Fibroblast of peridontal ligament (primary cell): Measurements from ENCODE around the gene ECD.

ENCODE experiments used
- DNase-seq: peaks from one replicate; pipeline ENCODE4 v3.0.0-alpha.2; 2010; ENCODE audit errors: extremely low read depth

ECD gene

DNA sequence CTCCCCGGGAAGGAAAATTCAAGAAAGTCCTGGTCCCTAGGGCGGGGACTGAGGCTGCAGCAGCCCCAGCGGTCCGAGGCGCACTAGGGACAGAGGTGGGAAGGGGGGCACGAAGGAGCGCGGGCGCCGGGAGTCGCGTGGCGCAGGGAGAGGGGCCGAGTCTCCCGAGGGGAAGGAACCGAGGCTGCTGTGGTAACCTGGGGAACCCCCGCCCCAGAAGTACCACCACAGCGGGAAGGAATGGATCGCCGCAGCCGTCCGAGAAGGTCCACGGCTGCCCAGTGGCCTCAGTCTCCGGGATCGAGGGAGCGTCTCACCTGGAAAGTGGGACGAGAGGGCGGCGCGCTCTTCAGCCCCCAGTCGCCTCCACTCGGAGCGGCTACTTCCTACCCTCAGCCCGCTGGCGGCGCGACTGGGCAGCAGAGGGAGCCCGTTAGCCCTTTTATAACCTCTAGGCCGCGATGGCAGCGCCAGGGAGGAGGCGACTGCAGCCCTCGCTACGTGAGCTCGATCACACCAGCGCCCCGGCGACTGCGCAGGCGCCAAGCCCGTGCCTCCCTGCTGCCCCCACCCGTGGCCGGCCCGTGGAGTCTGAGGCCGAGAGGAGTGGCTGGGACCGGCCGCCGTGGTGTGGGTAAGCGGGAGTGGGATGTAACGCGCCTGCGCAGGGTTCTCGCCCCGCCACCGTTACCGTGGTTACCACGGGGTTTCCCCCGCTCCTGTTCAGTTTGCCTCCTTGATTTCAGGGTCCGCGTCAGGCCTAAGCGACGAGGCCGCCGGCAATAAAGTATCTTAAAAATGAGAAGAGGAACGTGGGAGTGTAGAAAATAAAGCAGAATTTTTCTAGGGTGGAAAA, 71.1 kb downstream of the ECD start, which contains the start of gene P4HA1:
Gene P4HA1 (minus strand): TSS at position 418 of the 856 bp plus-strand sequence. CDS start 21,983 bp downstream, outside the sequence.
- peak; percentile 96 for DNase-seq

DNA sequence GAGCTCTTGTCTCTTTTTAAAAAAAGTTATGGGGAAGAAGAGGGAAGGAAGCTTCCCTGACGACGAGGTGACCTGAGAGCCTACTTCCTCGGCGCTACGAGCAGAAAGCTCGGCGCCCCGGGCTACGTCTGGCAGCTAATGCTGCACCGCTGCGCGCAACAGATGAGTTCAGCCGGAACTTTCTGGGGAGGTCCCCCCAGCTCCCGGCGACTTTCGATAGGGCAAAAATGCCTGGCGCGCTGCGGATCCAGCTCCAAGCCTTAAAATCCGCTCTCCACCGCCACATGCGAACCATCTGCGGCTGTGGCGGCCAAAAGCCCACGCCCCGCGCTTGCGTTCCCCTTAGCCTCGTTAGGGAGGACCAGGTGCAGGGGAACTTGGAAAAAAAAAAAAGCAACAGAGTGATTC, 71.8 kb downstream of the ECD start:
- DNase-seq = peak; percentile 69

DNA sequence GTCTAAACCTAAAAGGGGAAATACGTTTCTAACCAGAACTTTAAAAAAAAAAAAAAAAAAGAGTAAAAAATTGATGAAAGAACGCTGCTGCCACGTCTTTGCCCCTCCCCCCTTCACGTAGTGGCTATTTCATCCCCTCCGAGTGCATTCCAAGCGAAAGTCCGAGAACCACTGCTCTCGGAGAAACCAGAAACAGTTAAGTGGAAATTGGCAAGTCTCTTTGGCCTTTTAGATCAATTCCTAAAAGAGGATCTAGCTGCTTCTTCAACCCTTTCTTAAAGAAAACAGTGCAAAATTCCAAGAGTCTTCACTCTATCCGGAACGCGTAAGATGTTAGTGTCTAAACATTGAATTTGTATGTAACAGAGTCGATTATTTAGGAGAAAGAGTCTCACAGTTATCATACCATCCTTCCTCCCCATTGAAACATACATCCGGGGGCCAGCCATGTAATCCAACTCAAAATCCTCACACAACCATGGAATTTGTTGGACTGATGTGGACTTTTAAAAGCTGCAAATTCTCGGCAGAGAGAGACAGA, 72.3 kb downstream of the ECD start:
- DNase-seq = peak; percentile 91

DNA sequence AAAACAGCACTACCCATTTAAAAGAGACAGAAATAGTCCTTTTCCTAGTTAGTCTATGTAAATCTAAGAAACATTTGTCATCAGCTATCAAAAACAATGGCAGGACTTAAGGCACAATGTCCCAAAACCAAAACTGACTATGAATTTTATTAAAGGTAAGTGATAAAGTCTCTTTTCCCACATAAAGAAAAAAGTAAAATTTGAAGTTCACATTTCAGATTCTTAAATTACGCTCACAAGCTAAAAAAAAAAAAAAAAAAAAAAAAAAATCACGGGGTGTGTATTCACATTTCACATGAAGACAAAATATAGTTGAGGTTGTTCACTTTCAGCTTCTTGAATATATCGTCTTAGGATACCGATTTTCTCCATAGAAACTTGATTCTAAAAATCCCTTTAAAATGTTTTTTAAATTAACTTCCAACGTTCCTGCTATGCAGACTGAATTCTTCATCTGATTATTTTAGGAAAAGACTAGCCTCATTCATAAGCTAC, 72.8 kb downstream of the ECD start:
- peak; percentile 37 for DNase-seq

DNA sequence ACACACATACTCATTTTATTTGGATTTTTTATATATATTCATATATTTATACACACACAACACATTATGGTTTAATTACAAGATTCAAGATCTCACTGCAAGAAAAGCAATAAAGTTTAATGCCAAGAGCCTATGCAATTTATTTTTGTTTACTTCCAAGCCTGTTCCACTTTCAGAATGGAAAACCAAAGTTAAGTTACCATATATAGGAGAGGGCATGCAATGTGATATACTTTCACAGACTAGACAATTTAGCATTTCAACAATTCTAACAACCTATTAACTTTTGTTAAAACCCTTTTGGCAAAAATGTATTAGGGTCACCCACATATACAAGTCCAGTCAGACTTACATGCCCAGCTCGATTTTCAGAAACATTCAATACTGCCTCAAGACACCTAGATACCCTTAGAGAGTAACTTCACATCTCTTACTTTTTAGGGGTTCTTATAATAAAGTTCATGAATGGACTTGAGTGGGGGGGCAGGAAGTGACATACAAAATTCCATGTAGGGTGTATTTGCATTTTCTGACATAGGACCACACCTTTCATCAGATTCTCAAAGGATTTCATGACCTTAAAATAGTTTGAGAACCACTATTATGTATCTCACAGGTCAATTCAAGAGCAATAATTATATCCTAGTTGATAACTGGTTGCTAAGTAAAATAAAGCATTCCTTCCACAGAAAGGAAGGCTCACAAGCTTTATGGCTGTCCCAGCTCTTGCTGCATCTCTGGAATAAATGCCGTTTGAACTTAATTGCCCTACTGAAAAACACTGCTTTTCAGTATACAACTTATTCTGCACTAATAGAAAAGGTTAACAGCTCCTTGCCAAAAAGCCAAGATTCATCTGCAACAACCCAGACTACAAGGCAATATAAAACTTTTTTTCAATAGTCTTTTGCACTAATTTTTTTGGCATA, 73.6 kb downstream of the ECD start:
- peak; percentile 42 for DNase-seq

DNA sequence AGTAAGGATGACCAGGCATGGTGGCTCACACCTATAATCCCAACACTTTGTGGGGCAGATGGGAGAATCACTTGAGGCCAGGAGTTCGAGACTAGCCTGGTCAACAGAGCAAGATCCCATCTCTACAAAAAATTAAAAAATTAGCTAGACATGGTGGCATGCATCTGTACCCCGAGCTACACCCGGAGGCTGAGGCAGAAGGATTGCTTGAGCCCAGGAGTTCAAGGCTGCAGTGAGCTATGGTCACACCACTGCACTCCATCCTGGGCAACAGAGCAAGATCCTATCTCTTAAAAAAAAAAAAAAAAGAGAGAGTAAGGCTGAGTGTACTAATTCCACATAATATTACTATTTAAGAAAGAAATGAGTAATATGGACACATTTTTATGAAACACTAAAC, 75.0 kb downstream of the ECD start:
- no peak for DNase-seq

DNA sequence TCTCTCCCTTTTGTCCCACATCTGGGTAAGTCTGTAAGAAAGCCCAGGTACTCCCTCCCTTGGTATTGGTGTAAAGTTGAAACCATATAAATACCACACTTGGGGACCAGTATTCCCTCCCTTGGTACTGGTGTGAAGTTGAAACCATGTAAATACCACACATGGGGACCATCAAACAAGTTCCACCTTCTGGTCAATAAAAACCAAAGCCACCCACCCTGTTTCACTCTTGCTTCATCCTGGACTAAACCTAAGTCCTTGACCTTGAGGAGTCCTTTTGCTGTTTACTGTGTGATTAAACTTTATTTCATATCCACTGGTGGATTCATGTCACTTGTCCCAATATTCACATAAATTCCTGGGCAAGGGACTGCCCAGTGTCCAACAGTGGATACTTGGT, 79.5 kb downstream of the ECD start:
- no peak for DNase-seq

DNA sequence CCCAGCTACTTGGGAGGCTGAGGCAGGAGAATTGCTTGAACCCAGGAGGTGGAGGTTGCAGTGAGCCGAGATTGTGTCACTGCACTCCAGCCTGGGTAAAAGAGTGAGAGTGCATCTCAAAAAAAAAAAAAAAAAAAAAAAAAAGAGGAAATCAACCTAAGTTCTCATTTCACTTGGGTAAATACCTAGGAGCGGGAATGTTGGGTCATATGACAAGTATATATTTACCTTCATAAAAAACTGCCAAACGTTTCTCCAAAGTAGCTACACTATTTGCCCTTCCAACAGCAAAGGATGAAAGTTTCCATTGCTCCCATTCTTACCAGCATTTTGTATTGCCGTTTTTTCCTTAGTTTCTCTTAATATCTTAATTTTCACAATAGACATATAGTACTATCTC, 81.0 kb downstream of the ECD start:
- DNase-seq = no peak

DNA sequence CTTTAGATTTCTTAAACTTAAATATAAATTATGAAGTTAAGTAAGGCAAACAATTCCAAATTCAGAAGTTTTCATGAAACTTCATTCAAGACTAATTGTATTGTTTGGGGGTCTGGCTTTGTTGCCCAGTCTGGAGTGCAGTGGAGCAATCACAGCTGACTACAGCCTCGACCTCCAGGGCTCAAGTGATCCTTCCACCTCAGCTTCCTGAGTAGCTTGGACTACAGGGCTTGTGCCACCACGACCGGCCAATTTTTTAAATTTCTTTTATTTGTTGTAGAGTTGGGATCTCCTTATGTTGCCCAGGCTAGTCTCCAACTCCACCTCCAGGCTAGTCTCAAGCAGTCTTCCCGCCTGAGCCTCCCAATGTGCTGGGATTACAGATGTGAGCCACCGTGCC, 83.6 kb downstream of the ECD start:
- no peak for DNase-seq
